H9 (cell line): ENCODE data around the gene COQ7. TPM values are rescaled to one million over a fixed set of nuclear protein-coding genes. Genes with fewer than 3 reads are reported as not detected.

Experiments used
- DNase-seq: peaks from one replicate; pipeline ENCODE4 v3.0.0-alpha.2; 2017
- H2AFZ ChIP-seq: one replicate; pipeline ENCODE4 v1.6.1; 2013; ENCODE audit warnings: mild to moderate bottlenecking, low read length, control low read depth, moderate library complexity
- H2AK5ac ChIP-seq: 2 replicates; pipeline ENCODE4 v1.6.1; 2013; ENCODE audit warnings: low read length, control low read depth, mixed read lengths; ENCODE audit not compliant: insufficient read length
- H2BK120ac ChIP-seq: one replicate; pipeline ENCODE4 v1.6.1; 2013; ENCODE audit warnings: low read depth, mild to moderate bottlenecking, low read length, control low read depth, inconsistent platforms; ENCODE audit not compliant: poor library complexity, severe bottlenecking
- H2BK12ac ChIP-seq: 2 replicates; pipeline ENCODE4 v1.6.1; 2013; ENCODE audit warnings: low read length, control low read depth, mixed read lengths, low read depth; ENCODE audit not compliant: insufficient read length
- H2BK15ac ChIP-seq: 2 replicates; pipeline ENCODE4 v1.6.1; 2013; ENCODE audit warnings: low read depth, low read length, control low read depth
- H2BK20ac ChIP-seq: one replicate; pipeline ENCODE4 v1.6.1; 2013; ENCODE audit warnings: low read depth, mild to moderate bottlenecking, low read length, control low read depth, inconsistent platforms; ENCODE audit not compliant: poor library complexity, severe bottlenecking
- H2BK5ac ChIP-seq: 2 replicates; pipeline ENCODE4 v1.6.1; 2013; ENCODE audit warnings: low read length, control low read depth, mixed read lengths; ENCODE audit not compliant: insufficient read length
- H3K14ac ChIP-seq: 2 replicates; pipeline ENCODE4 v1.6.1; 2013; ENCODE audit warnings: low read length, control low read depth; ENCODE audit not compliant: insufficient read depth
- H3K18ac ChIP-seq: 2 replicates; pipeline ENCODE4 v1.6.1; 2013; ENCODE audit warnings: low read depth, mild to moderate bottlenecking, mixed read lengths, low read length, control low read depth; ENCODE audit not compliant: insufficient read length
- H3K23ac ChIP-seq: 2 replicates; pipeline ENCODE4 v1.6.1; 2013; ENCODE audit warnings: low read length, control low read depth, mixed read lengths, low read depth; ENCODE audit not compliant: insufficient read length
- H3K23me2 ChIP-seq: 2 replicates; pipeline ENCODE4 v1.6.1; 2013; ENCODE audit warnings: low read depth, mild to moderate bottlenecking, mixed read lengths, low read length, control low read depth; ENCODE audit not compliant: insufficient read length, poor library complexity, severe bottlenecking
- H3K27ac ChIP-seq: 2 replicates; pipeline ENCODE4 v1.5.1; 2013; ENCODE audit warnings: low read length, control low read depth, mixed read lengths, low read depth; ENCODE audit not compliant: insufficient read length
- H3K27me3 ChIP-seq: 2 replicates; pipeline ENCODE4 v1.6.1; 2013; ENCODE audit warnings: low read length, control low read depth, inconsistent platforms; ENCODE audit not compliant: insufficient read depth
- H3K4ac ChIP-seq: 2 replicates; pipeline ENCODE4 v1.6.1; 2013; ENCODE audit warnings: low read depth, mild to moderate bottlenecking, control low read depth, inconsistent platforms, low read length, moderate library complexity
- H3K4me1 ChIP-seq: 2 replicates; pipeline ENCODE4 v1.6.1; 2013; ENCODE audit warnings: low read length, control low read depth, inconsistent platforms; ENCODE audit not compliant: insufficient read depth
- H3K4me2 ChIP-seq: 2 replicates; pipeline ENCODE4 v1.6.1; 2013; ENCODE audit warnings: low read length, control low read depth, mixed read lengths; ENCODE audit not compliant: insufficient read length, insufficient read depth
- H3K56ac ChIP-seq: 2 replicates; pipeline ENCODE4 v1.6.1; 2013; ENCODE audit warnings: low read depth, mild to moderate bottlenecking, mixed read lengths, low read length, control low read depth; ENCODE audit not compliant: insufficient read length
- H3K79me1 ChIP-seq: 2 replicates; pipeline ENCODE4 v1.6.1; 2013; ENCODE audit warnings: low read depth, mild to moderate bottlenecking, moderate library complexity, low read length, control low read depth, inconsistent platforms; ENCODE audit not compliant: insufficient read depth, poor library complexity, severe bottlenecking
- H3K79me2 ChIP-seq: 2 replicates; pipeline ENCODE4 v1.6.1; 2013; ENCODE audit warnings: low read length, control low read depth, inconsistent platforms; ENCODE audit not compliant: insufficient read depth
- H3K9ac ChIP-seq: 2 replicates; pipeline ENCODE4 v1.6.1; 2013; ENCODE audit warnings: low read length, control low read depth, mixed read lengths; ENCODE audit not compliant: insufficient read length; ENCODE audit errors: extremely low read depth
- H3K9me3 ChIP-seq: one replicate; pipeline ENCODE4 v1.6.1; 2013; ENCODE audit warnings: low read depth, low read length, inconsistent platforms; ENCODE audit not compliant: control insufficient read depth
- H3T11ph ChIP-seq: one replicate; pipeline ENCODE4 v1.6.1; 2013; ENCODE audit warnings: mild to moderate bottlenecking, low read length, control low read depth, inconsistent platforms
- H4K20me1 ChIP-seq: one replicate; pipeline ENCODE4 v1.6.1; 2013; ENCODE audit not compliant: control insufficient read depth, insufficient read length, insufficient read depth
- H4K5ac ChIP-seq: 2 replicates; pipeline ENCODE4 v1.6.1; 2013; ENCODE audit warnings: low read depth, mild to moderate bottlenecking, mixed read lengths, low read length, control low read depth; ENCODE audit not compliant: insufficient read length
- H4K8ac ChIP-seq: replicated peaks from 2 replicates; pipeline ENCODE4 v1.6.1; 2013; ENCODE audit warnings: low read length, control low read depth, mixed read lengths, low read depth; ENCODE audit not compliant: insufficient read length
- H4K91ac ChIP-seq: 2 replicates; pipeline ENCODE4 v1.6.1; 2013; ENCODE audit warnings: low read depth, mild to moderate bottlenecking, moderate library complexity, mixed read lengths, low read length, control low read depth; ENCODE audit not compliant: insufficient read length
- H3K27ac Mint-ChIP-seq, 3 experiments: 2 replicates in 2 of 3; 3 replicates in 1 of 3; pipeline ENCODE4 v1.8.0; 2020 to 2021; ENCODE audit warnings: mixed read lengths in 3 of 3, mild to moderate bottlenecking in 1 of 3, moderate library complexity in 1 of 3
- H3K27me3 Mint-ChIP-seq: 2 replicates; pipeline ENCODE4 v1.8.0; 2021; ENCODE audit warnings: low read depth, mild to moderate bottlenecking, moderate library complexity, mixed read lengths
- H3K36me3 Mint-ChIP-seq, 3 experiments: 2 replicates in 2 of 3; 3 replicates in 1 of 3; pipeline ENCODE4 v1.8.0; 2020 to 2021; ENCODE audit warnings: low read depth in 3 of 3, mixed read lengths in 3 of 3; ENCODE audit not compliant: insufficient read depth in 1 of 3
- H3K4me1 Mint-ChIP-seq, 2 experiments: 2 replicates each; pipeline ENCODE4 v1.8.0; 2020; ENCODE audit warnings: mixed read lengths in 2 of 2
- H3K4me3 Mint-ChIP-seq, 2 experiments: 2 replicates in 1 of 2; 3 replicates in 1 of 2; pipeline ENCODE4 v1.8.0; 2020 to 2021; ENCODE audit warnings: mild to moderate bottlenecking in 2 of 2, mixed read lengths in 2 of 2, moderate library complexity in 1 of 2
- H3K9me3 Mint-ChIP-seq, 2 experiments: 2 replicates in 1 of 2; 3 replicates in 1 of 2; pipeline ENCODE4 v1.8.0; 2020; ENCODE audit warnings: mild to moderate bottlenecking in 2 of 2, mixed read lengths in 2 of 2, moderate library complexity in 1 of 2
- CTCF ChIP-seq: fragments of 200-600 bp; sonication (generic); conservative IDR thresholded peaks from 3 replicates; pipeline ENCODE4 v1.8.0; 2021; ENCODE audit warnings: antibody characterized with exemption, mild to moderate bottlenecking
- WGBS: extraction: QIAGEN DNeasy Blood & Tissue Kit; methylation state at CpG from one replicate; pipeline ENCODE4 v1.1.7; 2013; ENCODE audit warnings: missing lambda C conversion rate, low lambda C conversion rate, mixed read lengths; ENCODE audit not compliant: insufficient read length; ENCODE audit errors: extremely low coverage; 5-methylcytosine and 5-hydroxymethylcytosine counted together
- total RNA-seq: library from RNA; stranded (reverse); gene quantifications from 2 replicates; pipeline ENCODE4 v1.2.1, GENCODE V29; 2021

COQ7 gene
- total RNA-seq, 1 experiment from 2014 or later, result 29.6 TPM

- Histone ChIP-seq H4K20me1 (no peaks in the 10 kb centered on the region), H2BK15ac (no peak within 1 kb of the TSS), H4K8ac (no peak within 1 kb of the TSS), H3K14ac (peak within 1 kb of the TSS; percentile 68), H3K27me3 (peaks cover 3% of the 10 kb centered on the region; the same call in 1 of the 2 replicates), H3K9me3 (no peaks in the 10 kb centered on the region), H2BK120ac (no peak within 1 kb of the TSS), H2AK5ac (no peak within 1 kb of the TSS), H3K27ac (no peak within 1 kb of the TSS), H3K4ac (no peak within 1 kb of the TSS), H3K23ac (no peak within 1 kb of the TSS), H3K79me2 (no peaks in the 10 kb centered on the region), H2AFZ (no peak within 1 kb of the TSS), H3K9ac (peak within 1 kb of the TSS; percentile 11), H3K23me2 (peaks cover 10% of the 10 kb centered on the region), H3T11ph (no peak within 1 kb of the TSS), H4K91ac (no peak within 1 kb of the TSS), H3K4me1 (peaks cover 6% of the 10 kb centered on the region), H2BK20ac (no peak within 1 kb of the TSS), H3K79me1 (no peaks in the 10 kb centered on the region), H3K56ac (no peak within 1 kb of the TSS), H3K4me2 (peak within 1 kb of the TSS; percentile 45), H4K5ac (no peak within 1 kb of the TSS), H2BK12ac (no peak within 1 kb of the TSS), H3K18ac (no peak within 1 kb of the TSS), H2BK5ac (no peak within 1 kb of the TSS)
- WGBS, result no CpG with 5 or more reads among the region's 74 CpGs
- H3K27ac Mint-ChIP-seq, result peak within 1 kb of the TSS in 1 of 3 experiments; percentile 27; a peak in 1 of 7 replicates
- peak within 1 kb of the TSS; percentile 66 to 73 for H3K4me3 Mint-ChIP-seq
- H3K9me3 Mint-ChIP-seq, result no peaks in the 10 kb centered on the region
- peaks cover 0 to 3% (median 1%) of the 10 kb centered on the region in 3 experiments; a peak in 2 of 7 replicates for H3K36me3 Mint-ChIP-seq
- TF ChIP-seq CTCF, result no peak
- peaks cover 17 to 22% of the 10 kb centered on the region in 2 experiments for H3K4me1 Mint-ChIP-seq
- H3K27me3 Mint-ChIP-seq, result peaks cover 51% of the 10 kb centered on the region
- DNase-seq, result peak; percentile 56
Observed at GRCh38 chr16:19113577-19114358, 46.4 kb downstream of the COQ7 start, which contains the start of gene ITPRIPL2. Gene ITPRIPL2, plus strand, starts transcription at chr16:19113964. Its CDS starts 498 bp downstream, at chr16:19114462.
